ENCODE measurements around the gene RABGGTA.
"Not testable (repeated sequence)": the region's sequence is repeated elsewhere in the genome, so short reads cannot be mapped to it uniquely, and the experiment has no call there.

Gene RABGGTA

DNA sequence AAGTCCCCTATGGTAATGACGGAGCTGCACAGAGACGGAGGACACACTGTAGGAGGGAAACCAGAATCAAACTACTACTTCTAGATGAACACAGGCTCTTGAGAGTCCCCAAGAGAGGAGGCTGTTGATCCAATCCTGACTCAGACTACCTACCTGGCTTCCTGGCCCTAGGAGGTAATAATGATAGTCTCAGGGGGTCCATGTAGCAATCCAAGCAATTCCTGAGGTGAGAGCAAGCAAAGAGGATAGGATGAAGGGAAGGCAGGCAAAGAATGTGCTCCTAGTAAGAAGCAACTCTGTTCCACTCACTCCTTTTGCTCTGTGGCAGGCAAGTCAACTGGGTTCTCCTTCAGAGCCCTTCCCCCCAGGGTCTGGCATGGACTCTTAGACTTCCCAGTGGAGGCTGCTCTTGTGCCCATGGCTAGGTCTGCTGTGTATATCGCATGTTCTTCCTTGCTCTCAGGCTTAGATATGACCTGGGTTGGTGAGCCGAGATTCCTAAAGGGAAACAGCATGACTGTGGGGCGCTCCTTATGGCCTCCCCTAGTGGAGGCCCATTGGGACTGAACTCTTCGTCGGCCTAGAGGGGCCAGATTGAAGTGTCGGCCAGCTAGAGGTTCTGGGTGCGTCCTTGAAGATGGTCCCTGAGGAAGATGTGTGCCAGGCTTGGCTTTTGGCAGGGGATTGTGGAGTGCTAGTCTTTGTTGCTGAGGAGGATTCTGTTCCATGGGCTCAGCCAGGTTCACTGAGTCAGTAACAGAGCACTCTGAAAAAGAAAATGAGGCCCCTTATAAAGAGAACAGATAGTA, 31.1 kb downstream of the RABGGTA start:
- DNase-seq (ENCODE audit: low read depth in 2 of 2), result no peak

DNA sequence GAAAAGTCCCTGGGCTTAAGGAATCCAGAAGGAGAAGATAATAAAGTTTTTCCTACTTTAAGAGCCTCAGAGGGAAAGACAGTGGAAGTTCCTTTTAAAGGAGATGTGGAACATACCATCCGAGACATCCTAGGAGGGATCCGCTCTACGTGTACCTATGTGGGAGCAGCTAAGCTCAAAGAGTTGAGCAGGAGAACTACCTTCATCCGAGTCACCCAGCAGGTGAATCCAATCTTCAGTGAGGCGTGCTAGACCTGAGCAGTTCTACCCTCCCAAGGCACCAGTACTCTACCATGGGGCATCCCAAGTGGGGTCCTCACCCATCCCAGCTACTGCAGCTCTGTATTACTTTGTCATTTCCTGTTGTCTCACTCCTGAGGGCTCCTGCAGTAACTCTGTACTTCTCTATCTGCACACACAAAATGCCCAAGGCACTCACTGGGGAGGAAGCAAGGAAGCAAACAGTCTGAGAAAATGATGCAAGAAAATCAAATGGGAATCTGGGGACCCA, 32.8 kb downstream of the RABGGTA start:
- no peak for DNase-seq (ENCODE audit: low read depth in 2 of 2)

GRCh38 chr14:24238123-24238522, 33.3 kb downstream of the RABGGTA start:
- DNase-seq (ENCODE audit: low read depth in 2 of 2), result no peak

- no peak for DNase-seq (ENCODE audit: low read depth in 2 of 2)
Measured at GRCh38 chr14:24237463-24237955, 33.9 kb downstream of the RABGGTA start.

- DNase-seq (ENCODE audit: low read depth in 2 of 2), result no peak
Measured at GRCh38 chr14:24236689-24237462, 34.5 kb downstream of the RABGGTA start.

DNA sequence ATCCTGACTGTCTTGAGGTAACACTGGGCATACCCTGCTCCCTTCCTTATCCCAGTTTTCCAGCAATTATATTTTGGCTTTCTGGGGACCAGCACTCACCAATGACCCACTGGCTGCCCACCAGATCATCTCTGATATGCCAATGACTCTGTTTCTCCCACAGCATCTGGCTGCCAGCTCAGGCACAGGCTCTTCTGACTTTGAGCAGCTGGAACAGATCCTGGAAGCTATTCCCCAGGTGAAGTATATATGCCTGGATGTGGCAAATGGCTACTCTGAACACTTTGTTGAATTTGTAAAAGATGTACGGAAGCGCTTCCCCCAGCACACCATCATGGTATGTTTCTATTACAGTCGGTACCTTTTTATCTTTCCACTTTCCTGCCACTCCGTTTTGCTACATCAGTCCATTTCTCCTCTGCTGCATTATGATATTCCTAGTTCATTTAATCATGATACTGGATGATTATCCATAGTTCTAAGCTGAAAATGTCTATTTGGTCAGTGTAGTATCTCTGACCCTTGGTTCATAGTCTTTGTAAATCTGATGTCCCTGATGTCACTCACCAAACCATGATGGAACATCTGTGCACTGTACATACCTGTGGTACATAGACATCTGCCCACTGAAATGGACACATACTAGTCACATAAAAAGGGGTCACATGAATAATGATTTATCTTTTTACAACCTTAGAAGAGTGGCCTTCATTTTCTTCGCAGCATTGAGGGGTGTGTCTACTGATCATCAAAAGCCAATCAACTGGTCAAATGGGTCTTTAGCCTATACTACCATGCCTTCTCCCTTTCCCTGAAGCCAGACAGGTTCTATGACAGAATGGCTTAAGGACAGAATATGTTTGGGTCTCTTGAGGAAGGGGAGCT, 35.4 kb downstream of the RABGGTA start:
- DNase-seq (ENCODE audit: low read depth in 2 of 2), result no peak

DNA sequence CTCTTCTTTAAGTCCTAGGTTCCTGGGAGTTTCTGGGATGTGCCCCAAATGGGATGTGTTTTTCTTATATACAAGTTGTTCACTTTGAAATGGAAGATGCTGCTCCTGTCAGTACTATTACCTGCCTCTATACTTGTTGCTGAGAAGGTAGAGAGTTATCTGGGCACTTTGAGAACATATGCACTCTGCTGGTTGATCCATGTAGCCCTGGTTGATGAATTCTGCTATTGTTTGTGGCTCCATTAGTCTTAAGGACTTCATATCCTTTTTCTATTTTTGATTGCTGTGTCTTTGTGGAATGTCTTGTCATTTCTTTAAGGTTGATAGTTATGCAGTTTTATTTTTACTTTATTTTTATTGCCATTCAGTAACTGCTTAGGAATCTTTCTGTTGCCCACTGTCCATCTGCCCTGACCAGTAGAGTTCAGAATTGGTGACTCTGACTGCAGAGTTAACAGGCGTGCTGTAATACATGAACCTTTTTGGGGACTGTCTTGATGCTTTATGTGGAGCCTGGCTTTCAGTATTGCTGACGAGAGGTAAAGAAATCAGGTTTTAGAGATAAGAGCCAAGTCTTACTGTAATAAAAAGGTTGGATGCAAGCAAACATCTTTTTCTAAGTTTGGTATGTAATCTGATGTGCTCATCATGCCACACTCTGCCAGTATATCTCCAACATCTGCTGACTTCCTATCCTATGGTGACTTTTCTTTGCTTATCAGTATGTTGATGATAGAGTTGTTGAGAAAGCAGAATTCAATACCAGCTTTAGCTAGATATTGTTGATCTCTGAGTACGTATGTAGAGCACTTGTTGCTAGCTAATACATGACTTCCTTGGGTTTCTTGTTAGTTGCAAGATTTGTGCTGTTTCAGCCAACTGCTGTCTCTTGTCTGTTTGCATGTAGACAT, 37.0 kb downstream of the RABGGTA start:
- DNase-seq (ENCODE audit: low read depth in 2 of 2), result no peak

DNA sequence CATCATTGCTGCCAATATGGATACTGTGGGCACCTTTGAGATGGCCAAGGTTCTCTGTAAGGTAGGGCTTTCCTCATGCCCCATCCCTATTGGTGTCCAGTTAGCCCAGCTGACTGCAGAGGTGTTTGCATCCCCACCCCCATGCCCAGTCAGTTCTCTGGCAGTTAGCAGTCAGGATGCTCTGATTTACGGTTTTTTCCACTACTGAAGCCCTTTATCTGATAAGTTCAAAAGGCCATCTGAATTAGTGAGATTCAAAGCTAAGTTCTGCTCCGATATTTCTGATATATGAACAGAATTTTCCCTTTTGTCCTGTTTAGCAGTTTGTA, 37.9 kb downstream of the RABGGTA start:
- DNase-seq (ENCODE audit: low read depth in 2 of 2), result no peak

- DNase-seq (ENCODE audit: low read depth in 2 of 2), result no peak
Measured at GRCh38 chr14:24232645-24233537, 38.5 kb downstream of the RABGGTA start, which contains the start of gene GMPR2. GMPR2 (plus strand) TSS chr14:24232929; CDS start chr14:24233254, 325 bp downstream.

DNA sequence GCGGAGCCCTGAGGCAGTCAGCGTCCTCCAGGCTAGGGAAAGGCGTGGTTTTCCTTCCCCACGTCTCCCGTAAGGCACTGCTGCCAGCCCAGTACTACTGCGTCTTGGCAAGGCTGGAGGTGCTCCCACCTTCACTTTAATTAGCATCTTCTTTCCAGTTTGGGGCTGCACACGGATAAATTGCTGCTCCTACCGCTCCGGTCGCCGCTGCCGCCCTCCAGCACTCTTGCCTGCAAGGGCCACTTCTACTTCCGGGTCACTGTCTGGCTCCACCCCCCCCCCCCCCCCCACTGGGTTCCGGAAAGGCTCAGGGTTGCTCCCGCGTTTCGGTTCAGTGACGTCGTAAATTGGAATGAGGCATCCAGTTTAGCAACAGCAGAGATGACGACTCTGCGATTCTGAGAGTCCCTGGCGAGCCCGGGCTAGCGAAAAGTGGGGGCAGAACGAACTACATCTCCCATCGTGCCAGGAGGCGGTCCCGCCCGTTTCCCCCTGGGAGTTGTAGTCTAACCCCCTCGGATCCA, 39.2 kb downstream of the RABGGTA start, which contains the start of gene NEDD8:
Gene NEDD8, minus strand, starts transcription at position 247 of the 524 bp plus-strand sequence. Its CDS starts 100 bp downstream, at position 147.
- DNase-seq (ENCODE audit: low read depth in 2 of 2), result peak; percentile 85 to 86

DNA sequence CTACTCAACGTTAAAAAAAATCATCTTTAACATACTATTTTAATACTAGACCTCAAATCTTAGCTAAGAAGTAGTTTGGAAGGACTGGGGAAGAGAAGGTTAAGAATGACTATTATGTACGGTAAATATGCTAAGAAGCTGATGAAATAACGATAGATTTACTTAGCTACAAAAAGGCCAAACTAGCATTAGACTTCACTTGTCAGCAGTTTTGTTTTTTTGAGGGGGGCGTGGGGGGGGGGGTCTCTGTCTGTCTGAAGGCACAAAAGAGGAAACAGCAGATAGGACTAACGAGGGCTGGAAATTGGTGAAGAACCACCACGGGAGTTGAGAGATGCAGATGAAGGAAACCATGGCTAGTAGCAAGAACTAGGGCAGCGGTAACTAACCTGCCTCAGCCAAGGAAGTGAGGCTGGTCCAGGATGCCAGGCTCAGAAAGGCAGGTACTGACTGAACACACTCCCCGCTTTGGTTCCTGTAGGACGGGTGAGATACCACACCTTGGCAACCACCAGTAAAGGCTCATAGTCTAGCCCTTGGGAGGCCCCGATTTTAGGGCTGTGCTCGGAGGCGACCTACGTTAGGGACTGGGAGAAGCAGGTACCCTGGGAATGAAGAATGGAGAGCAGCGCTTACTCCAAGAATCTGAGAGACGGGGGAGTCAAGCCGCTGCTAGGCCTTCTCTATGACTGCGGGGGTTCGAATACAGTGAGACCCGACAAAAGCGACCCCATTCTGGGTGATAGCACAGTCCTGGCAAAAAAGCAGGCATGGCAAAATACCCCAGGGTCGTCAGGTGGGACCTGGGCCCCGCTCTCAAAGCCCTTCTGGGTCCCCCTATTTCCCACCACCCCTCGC, 39.9 kb downstream of the RABGGTA start:
- no peak for DNase-seq (ENCODE audit: low read depth in 2 of 2)

GRCh38 chr14:24228902-24229301, 42.5 kb downstream of the RABGGTA start:
- no peak for DNase-seq (ENCODE audit: low read depth in 2 of 2)

DNA sequence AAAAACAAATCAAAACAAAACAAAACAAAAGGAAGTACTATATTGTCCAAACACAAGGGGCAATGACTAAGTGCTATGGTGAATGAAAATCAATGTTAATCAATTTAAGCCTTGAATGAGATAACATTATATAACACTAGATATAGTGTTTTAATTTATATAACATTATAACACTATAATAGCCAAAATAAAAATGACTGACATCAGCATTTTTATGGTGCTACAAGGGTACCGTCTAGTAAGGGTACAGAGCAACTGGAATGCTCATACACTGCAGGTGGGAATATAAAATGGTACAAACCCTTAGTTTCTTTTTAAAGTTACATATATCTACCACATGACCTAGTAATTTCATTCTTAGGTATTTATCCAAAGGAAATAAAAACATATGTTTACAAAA, 44.9 kb downstream of the RABGGTA start:
- no peak for DNase-seq (ENCODE audit: low read depth in 2 of 2)

GRCh38 chr14:24224618-24225071, 46.8 kb downstream of the RABGGTA start:
- DNase-seq (ENCODE audit: low read depth in 2 of 2), result no peak

DNA sequence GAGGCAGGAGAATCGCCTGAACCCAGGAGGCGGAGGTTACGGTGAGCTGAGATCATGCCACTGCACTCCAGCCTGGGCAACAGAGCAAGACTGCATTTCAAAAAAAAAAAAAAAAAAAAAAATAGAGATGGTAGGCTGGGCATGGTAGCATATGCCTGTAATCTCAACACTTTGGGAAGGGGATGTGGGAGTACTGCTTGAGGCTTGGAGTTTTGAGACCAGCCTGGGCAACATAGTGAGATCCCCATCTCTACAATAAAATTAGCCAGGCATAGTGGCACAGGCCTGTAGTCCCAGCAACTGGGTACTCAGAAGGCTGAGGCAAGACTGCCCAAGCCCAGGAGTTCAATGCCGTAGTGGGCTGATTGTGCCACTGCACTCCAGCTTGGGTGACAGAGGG, 48.4 kb downstream of the RABGGTA start:
- DNase-seq (ENCODE audit: low read depth in 2 of 2), result not testable (repeated sequence)

DNA sequence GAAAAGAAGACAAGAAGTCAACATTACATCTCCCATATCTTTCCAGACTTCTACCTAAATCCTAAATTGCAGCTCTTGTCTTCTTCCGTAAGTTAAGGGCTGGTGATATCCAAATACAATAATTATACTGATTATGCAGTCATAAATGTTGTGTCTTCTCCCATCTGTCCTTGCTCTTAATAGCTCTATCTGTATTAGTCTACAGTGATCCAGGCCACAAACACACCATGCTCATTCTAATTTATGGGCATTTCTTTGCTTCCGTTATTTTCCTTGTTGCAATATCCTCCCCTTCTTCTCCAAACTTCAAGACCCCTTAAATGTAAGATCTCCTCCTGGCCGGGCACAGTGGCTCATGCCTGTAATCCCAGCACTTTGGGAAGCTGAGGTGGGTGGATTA, 51.9 kb downstream of the RABGGTA start:
- DNase-seq (ENCODE audit: low read depth in 2 of 2), result no peak

- no peak for DNase-seq (ENCODE audit: low read depth in 2 of 2)
Measured at GRCh38 chr14:24219080-24219479, 52.3 kb downstream of the RABGGTA start.

DNA sequence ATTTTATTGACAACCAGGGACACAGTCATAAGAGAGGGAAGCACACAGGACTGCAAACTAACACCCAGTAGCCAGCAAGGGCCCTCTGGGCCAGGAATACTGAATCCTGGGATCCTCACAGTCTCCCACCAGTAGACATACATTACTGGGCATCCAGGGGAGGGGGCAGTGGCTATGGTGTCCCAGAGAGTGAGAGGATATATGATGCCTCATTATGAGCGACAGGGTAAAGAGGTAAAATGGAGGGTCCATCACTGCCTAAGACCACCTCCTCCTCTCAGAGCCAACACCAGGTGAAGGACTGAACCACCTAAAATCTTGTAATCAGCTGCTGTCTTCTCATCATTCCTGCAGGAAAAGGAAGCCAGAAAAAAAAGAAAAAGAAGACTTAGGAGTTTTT, 54.5 kb downstream of the RABGGTA start:
- DNase-seq (ENCODE audit: low read depth in 2 of 2), result not testable (repeated sequence)

Measured in activated CD4-positive, alpha-beta T cell treated with anti-CD3 and anti-CD28 coated beads for 24 hours (primary cell).